GM12891 (cell line): ENCODE results near the gene GRM7.

Experiments used
- POLR2A ChIP-seq: IDR thresholded peaks from 2 replicates; pipeline ENCODE4 v1.6.1; 2011; ENCODE audit warnings: low read depth, low read length, control low read depth
- POU2F2 ChIP-seq: IDR thresholded peaks from 2 replicates; pipeline ENCODE4 v1.6.1; 2011; ENCODE audit warnings: low read depth, mild to moderate bottlenecking, control low read depth, low read length, moderate library complexity
- SPI1 ChIP-seq: IDR thresholded peaks from 2 replicates; pipeline ENCODE4 v1.6.1; 2011; ENCODE audit warnings: low read depth, low read length, control low read depth

DNA sequence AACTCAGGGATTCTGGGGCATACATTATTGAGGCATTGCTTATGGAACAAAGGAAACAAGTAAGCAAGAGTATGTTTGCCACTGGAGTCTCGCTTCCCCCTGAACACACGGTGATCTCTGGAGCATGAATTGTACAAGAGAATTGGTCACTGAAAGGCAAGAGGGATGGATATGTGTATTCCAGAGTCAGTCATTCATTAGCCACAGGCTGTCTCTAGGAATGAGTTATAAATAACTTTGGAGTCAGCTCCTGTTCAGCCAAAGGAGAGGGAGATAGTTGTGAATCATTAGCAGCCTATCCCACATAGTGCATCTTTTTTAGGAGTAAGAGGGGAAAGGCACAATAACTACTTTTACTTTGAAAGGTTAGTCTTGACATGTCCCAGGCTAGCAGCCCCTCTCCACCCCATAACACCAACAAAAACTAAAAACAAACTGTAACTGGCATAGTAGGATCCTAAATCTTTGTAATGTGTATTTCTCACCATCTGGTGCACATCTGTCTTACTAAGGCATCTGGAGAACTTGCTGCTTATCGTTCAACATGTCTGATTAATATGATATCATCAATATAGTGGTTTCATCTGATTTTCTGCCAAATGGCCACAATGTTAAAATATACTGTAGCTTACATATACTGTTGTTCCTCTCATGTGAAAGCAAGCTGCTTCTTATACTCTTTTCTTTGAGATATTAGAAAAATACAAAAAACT lies 462.2 kb downstream of the GRM7 start:
- TF ChIP-seq SPI1, result no peak
- TF ChIP-seq POLR2A, result no peak
- TF ChIP-seq POU2F2, result no peak
